Pancreas (tissue), 10 donors: ENCODE results near the gene SIT1. TPM values are rescaled to one million over a fixed set of nuclear protein-coding genes. Genes with fewer than 3 reads are reported as not detected.
A peak's percentile ranks its signal among the peaks of the same experiment; 100 is the strongest.

Experiments used
- ATAC-seq, 4 donors: fragments of 200-7000 bp; cut with Tn5 transposase; one replicate each; pipeline versions ENCODE4 v1.8.0 to v1.9.1; 2020; ENCODE audit warnings: mild to moderate bottlenecking in 4 of 4, moderate library complexity in 4 of 4
- DNase-seq, 6 donors: peaks; one replicate each; pipeline ENCODE4 v3.0.0-alpha.2; 2020
- FAIRE-seq: peaks from 2 replicates; lab custom pipeline; 2012; peaks lifted over from hg19 to GRCh38; lab: Jason Lieb, UNC
- H3K27ac ChIP-seq, 4 donors: fragments of 200-600 bp; sonication (generic); 1 replicate in 3 of 4; 2 replicates in 1 of 4; pipeline versions ENCODE4 v1.5.0 to v1.8.0; 2020
- H3K27me3 ChIP-seq, 4 donors: fragments of 200-600 bp; one replicate each; pipeline ENCODE4 v1.8.0; 2021
- H3K36me3 ChIP-seq, 3 donors: fragments of 200-600 bp; sonication (generic) in 1 of 3; one replicate each; pipeline versions ENCODE4 v1.5.0 to v1.8.0; 2020 to 2021
- H3K4me1 ChIP-seq, 3 donors: fragments of 200-600 bp; one replicate each; pipeline ENCODE4 v1.8.0; 2021
- H3K4me3 ChIP-seq, 4 donors: fragments of 200-600 bp; sonication (generic) in 2 of 4; one replicate each; pipeline versions ENCODE4 v1.5.0 to v1.8.0; 2020 to 2021
- H3K9me3 ChIP-seq, 4 donors: fragments of 200-600 bp; one replicate each; pipeline ENCODE4 v1.8.0; 2021
- WGBS, 2 donors: extraction: QIAGEN DNeasy Blood & Tissue Kit; methylation state at CpG; one replicate each; pipeline ENCODE4 v1.1.7; 2013; 5-methylcytosine and 5-hydroxymethylcytosine counted together
- intact Hi-C, 3 donors: fragments of 100-400 bp; cut with DNase I; formaldehyde crosslinking; loops; one replicate each; pipeline versions ENCODE4 v1.11.1 to v1.14.2; 2022
- polyA plus RNA-seq, 2 donors: library from polyadenylated mRNA; stranded (reverse); fragments of 200-250 nt; gene quantifications; one replicate each; pipeline ENCODE4 v1.2.3, GENCODE V29; 2013
- total RNA-seq, 6 donors: library from RNA; stranded (reverse); fragmentation: NEBNext Ultra II Directional in 4 of 6; extraction: Animal tissue kit (Norgen Biotek cat#: 25700) in 4 of 6; gene quantifications; one replicate each; pipeline versions ENCODE4 v1.2.1 to v1.2.4, GENCODE V29; 2021 to 2023
- TF ChIP-seq, protein P1 (sequence below), 4 donors: fragments of 200-600 bp; sonication (generic) in 3 of 4; IDR thresholded peaks; one replicate each; pipeline versions ENCODE4 v1.5.0 to v1.8.0; 2021; ENCODE audit warnings: antibody characterized with exemption in 4 of 4
- donor health status: healthy with polysubstance abuse.
- donor health status: DM: no; HTN: no; CAD: no; lungs with moderate emphysema.
- donor health status: DM: no; HTN: no; CAD: no.
- donor health status: control.
- donor health status: control.
- donor health status: Bipolar disorder and iron deficiency.
- donor health status: DM: yes; HTN: yes; CAD: no.
- donor health status: DM: no; HTN: no; CAD: no.
- donor health status: DM: no; HTN: no; CAD: no.
- donor health status: DM: yes; HTN: yes; CAD: no.

Gene SIT1
- total and polyA plus RNA-seq, 8 donors, result 0.25 to 0.59 (median 0.43) TPM; not detected in 2

DNA sequence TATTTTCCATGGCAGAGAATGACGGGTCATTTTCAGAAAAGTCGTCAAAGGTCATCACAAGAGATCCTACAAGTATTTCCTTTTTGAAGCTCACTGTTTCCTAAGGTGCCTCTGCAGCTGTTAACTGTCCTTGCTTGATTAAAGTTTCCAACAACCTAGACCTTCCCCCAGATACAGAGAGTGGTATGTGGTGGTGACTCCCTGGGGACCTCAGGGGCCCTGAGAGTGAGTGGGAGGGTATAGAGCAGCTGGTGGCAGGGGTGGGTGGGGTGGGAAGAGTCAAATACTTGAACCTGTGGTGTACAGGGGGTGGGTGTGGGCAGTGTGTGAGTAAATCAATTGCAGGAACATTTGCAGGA is 31.0 kb downstream of the SIT1 start:
- Histone ChIP-seq H3K27me3 (no peaks in the 10 kb centered on the region), H3K27ac (no peak overlapping the region), H3K4me3 (no peak overlapping the region), H3K4me1 (no peaks in the 10 kb centered on the region), H3K9me3 (no peaks in the 10 kb centered on the region), H3K36me3 (no peaks in the 10 kb centered on the region)
- TF ChIP-seq, protein P1, sequence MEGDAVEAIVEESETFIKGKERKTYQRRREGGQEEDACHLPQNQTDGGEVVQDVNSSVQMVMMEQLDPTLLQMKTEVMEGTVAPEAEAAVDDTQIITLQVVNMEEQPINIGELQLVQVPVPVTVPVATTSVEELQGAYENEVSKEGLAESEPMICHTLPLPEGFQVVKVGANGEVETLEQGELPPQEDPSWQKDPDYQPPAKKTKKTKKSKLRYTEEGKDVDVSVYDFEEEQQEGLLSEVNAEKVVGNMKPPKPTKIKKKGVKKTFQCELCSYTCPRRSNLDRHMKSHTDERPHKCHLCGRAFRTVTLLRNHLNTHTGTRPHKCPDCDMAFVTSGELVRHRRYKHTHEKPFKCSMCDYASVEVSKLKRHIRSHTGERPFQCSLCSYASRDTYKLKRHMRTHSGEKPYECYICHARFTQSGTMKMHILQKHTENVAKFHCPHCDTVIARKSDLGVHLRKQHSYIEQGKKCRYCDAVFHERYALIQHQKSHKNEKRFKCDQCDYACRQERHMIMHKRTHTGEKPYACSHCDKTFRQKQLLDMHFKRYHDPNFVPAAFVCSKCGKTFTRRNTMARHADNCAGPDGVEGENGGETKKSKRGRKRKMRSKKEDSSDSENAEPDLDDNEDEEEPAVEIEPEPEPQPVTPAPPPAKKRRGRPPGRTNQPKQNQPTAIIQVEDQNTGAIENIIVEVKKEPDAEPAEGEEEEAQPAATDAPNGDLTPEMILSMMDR (IDR thresholded peaks at IDR 0.05), result no peak
- FAIRE-seq (no peak), DNase-seq (no peak), ATAC-seq (no peak)
- 57 to 70% methylated on average over 2 of the region's 2 CpGs for WGBS, 2 donors
- intact Hi-C loops, result no loop called here

DNA sequence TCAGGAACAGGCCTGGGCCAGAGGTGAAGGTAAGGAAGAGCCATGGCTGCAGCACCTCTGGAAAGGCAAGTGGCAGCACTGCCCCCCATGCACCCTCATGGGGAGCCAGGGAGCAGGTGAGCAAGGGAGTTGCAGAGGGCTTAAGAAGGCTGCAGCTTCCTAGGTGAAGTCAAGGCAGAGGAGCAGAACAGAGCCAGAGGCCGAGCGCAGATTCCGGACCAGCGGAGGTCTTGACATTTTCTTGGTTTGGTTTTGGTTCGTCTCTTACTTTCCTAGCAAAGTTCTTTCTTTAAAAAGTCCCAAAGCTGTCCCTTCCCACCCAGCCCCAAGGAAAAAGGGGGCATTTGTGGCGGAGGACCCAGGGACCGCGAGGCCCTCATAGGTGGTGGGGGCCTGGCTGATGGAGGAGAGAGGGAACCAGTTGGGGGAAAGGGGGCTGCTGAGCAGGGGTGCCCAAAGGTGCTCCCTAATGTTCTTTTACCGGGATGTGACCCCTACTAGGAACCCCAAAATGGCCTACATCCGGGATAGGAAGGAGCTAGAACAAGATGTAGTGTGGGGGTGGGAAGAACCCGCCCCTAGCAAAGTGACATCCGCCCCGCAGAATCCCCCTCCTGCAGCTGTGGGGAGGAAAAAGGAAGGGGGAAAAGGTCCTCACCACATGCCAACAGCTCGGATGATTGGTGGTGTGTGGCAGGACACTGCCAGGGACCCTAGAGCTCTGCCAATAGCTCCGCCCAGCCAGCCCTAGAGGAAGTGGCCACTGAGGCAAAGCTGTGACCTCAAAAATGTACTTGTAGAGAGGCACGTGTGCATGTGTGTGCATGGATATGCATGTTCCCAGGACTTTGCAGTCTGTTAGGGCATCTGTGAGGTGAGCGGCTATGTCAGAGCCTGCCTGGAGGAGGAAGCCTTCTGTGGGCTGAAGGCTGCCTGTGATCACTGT is 31.6 kb downstream of the SIT1 start:
- FAIRE-seq, result no peak
- intact Hi-C loops, result no loop called here
- Histone ChIP-seq H3K9me3 (no peaks in the 10 kb centered on the region), H3K4me3 (no peak overlapping the region), H3K36me3 (no peaks in the 10 kb centered on the region), H3K4me1 (no peaks in the 10 kb centered on the region), H3K27me3 (no peaks in the 10 kb centered on the region), H3K27ac (peak overlapping the region in 2 of 4 donors; percentile 19 to 22)
- WGBS, 2 donors, result 86 to 87% methylated on average over 17 of the region's 17 CpGs
- ATAC-seq, result peak in 2 of 4 donors; percentile 45 to 51
- TF ChIP-seq, protein P1 (IDR thresholded peaks at IDR 0.05), result no peak
- DNase-seq, result peak in 2 of 6 donors; percentile 24 to 35

DNA sequence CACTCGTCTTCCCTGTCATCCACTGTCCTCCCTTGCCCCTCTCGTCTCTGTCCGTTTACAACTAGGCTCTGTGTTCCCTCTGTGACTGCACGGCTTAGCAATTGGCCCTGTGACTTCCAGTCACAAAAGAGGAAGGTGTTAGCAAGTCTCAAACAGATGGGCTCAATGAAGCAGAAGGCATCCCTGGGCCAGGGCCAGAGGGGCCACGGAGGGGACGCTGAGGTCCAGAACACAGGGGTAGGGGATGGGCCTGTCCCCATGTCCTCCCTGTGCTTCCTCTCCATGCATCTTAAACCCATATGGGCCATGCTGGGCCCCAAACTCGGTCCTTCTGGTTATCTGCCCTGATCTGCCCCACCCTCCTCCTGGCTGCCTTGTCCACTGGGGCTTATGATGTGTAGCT is 32.4 kb downstream of the SIT1 start, which contains the start of gene CD72:
Gene CD72 (minus strand): TSS at position 89 of the 403 bp plus-strand sequence. CDS start 110 bp downstream, outside the sequence.
- no peaks in the 10 kb centered on the region for H3K36me3 ChIP-seq
- FAIRE-seq, result no peak
- H3K27me3 ChIP-seq, result no peaks in the 10 kb centered on the region
- no peak for DNase-seq
- 69 to 75% methylated on average over 7 of the region's 7 CpGs for WGBS, 2 donors
- peak in 3 of 4 donors; percentile 48 to 73 (median 56) for ATAC-seq
- no peaks in the 10 kb centered on the region for H3K9me3 ChIP-seq
- H3K4me3 ChIP-seq, result peak within 1 kb of the TSS in 3 of 4 donors; percentile 20 to 45 (median 28)
- peak within 1 kb of the TSS in 2 of 4 donors; percentile 19 to 22 for H3K27ac ChIP-seq
- intact Hi-C loops, result no loop called here
- TF ChIP-seq, protein P1 (IDR thresholded peaks at IDR 0.05), result no peak
- H3K4me1 ChIP-seq, result no peaks in the 10 kb centered on the region

DNA sequence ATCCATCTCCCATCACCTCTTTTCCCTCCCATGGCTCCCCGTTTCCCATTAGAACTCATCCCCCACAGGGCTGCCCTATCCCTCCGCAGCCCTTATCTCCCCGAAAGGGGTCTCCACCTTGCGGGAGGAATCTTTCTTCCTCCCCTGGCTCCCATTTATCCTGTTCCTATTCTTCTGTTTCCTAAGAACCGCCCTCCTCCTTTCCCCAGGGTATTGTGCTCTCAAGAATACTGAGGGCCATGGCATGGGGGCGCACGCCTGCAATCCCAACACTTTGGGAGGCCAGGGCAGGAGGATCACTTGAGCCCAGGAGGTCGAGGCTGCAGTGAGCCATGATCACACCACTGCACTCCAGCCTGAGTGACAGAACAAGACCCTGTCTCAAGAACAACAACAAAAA is 33.2 kb downstream of the SIT1 start:
- TF ChIP-seq, protein P1 (IDR thresholded peaks at IDR 0.05), result no peak

More for the DNA sequence above, 33.2 kb downstream of the SIT1 start:
- no peak for FAIRE-seq
- Histone ChIP-seq H3K36me3 (no peaks in the 10 kb centered on the region), H3K27me3 (no peaks in the 10 kb centered on the region), H3K4me1 (no peaks in the 10 kb centered on the region), H3K27ac (no peak overlapping the region), H3K9me3 (no peaks in the 10 kb centered on the region), H3K4me3 (peak overlapping the region in 2 of 4 donors; percentile 20 to 45)
- intact Hi-C loops, result no loop called here
- DNase-seq, result peak in 1 of 6 donors; percentile 16
- no peak for ATAC-seq
- WGBS, 2 donors, result 52 to 60% methylated on average over 8 of the region's 8 CpGs
